ENCODE results near the gene CTAG1A.
A peak's percentile ranks its signal among the peaks of the same experiment; 100 is the strongest.
"Not testable (repeated sequence)": the region's sequence is repeated elsewhere in the genome, so short reads cannot be mapped to it uniquely, and the experiment has no call there.

CTAG1A gene

GRCh38 chrX:154575076-154575475 is 9.9 kb upstream of the CTAG1A start:
- DNase-seq: not testable (repeated sequence)

GRCh38 chrX:154582994-154583393 is 1.9 kb upstream of the CTAG1A start:
- not testable (repeated sequence) for DNase-seq

GRCh38 chrX:154590415-154590814 is 5.5 kb downstream of the CTAG1A start:
- DNase-seq: not testable (repeated sequence)

- no peak for DNase-seq
Measured at GRCh38 chrX:154592505-154592904, 7.6 kb downstream of the CTAG1A start.

- DNase-seq: no peak
Measured at GRCh38 chrX:154593201-154593600, 8.3 kb downstream of the CTAG1A start.

GRCh38 chrX:154594491-154594890 is 9.6 kb downstream of the CTAG1A start:
- DNase-seq: no peak

- no peak for DNase-seq
Measured at GRCh38 chrX:154595559-154596249, 10.8 kb downstream of the CTAG1A start.

- DNase-seq: no peak
Measured at GRCh38 chrX:154596290-154596929, 11.5 kb downstream of the CTAG1A start.

GRCh38 chrX:154597221-154597620 is 12.3 kb downstream of the CTAG1A start:
- DNase-seq: no peak

GRCh38 chrX:154598656-154599055 is 13.7 kb downstream of the CTAG1A start:
- no peak for DNase-seq

GRCh38 chrX:154599531-154599930 is 14.6 kb downstream of the CTAG1A start:
- no peak for DNase-seq

GRCh38 chrX:154600759-154601374 is 15.9 kb downstream of the CTAG1A start:
- DNase-seq: no peak

GRCh38 chrX:154602226-154602625 is 17.3 kb downstream of the CTAG1A start:
- DNase-seq: no peak

- no peak for DNase-seq
Measured at GRCh38 chrX:154602766-154603437, 18.0 kb downstream of the CTAG1A start.

- DNase-seq: no peak
Measured at GRCh38 chrX:154603438-154604430, 18.8 kb downstream of the CTAG1A start.

GRCh38 chrX:154605566-154605965 is 20.6 kb downstream of the CTAG1A start:
- no peak for DNase-seq

- peak; percentile 51 for DNase-seq
Measured at GRCh38 chrX:154607370-154607769, 22.4 kb downstream of the CTAG1A start.

- not testable (repeated sequence) for DNase-seq
Measured at GRCh38 chrX:154607976-154608375, 23.0 kb downstream of the CTAG1A start.

GRCh38 chrX:154608823-154609222 is 23.9 kb downstream of the CTAG1A start:
- DNase-seq: not testable (repeated sequence)

- not testable (repeated sequence) for DNase-seq
Measured at GRCh38 chrX:154611146-154611545, 26.2 kb downstream of the CTAG1A start.

- DNase-seq: not testable (repeated sequence)
Measured at GRCh38 chrX:154613586-154613985, 28.7 kb downstream of the CTAG1A start.

GRCh38 chrX:154619182-154619581 is 34.2 kb downstream of the CTAG1A start, which contains the start of gene CTAG1B:
Gene CTAG1B, minus strand, starts transcription at chrX:154619282. Its CDS starts 64 bp downstream, at chrX:154619218.
- not testable (repeated sequence) for DNase-seq

Measured in NCI-H1105 (cell line).